ENCODE results near the gene ARHGEF19.

DNA sequence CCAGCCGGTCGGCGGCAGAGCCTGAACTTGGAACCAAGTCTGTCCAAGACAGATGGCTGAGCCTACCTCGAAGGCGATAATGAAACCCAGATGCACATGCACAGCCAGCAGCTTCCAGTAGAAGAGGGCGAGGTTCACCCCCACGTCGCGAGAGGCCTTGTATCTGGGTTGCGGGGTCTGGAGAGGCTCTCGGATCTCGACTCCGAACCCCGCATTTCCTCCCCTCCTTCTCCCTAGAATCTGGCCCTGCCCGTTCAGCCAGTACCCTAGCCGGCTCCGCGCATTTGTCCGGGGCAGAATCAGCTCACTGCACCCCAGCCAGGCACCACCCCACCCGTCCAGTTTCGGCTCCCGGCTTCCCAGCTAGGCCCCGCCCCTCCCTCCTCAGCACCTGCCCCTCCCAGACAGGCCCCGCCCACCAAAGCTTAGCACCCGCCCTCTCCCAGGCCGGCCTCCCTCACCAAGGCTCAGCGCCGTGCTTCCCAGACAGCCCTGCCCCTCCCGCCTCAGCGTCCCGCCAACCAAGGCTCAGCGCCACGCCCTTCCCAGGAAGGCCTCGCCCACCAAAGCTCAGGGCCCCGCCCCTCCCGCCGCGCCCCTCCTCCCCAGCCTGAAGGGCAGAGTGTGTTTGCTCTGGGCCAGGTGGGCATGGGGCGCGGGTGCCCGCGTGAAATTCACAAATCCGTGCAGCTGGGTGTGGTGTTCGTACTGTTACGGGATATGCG, 4.8 kb upstream of the ARHGEF19 start:
- no peak for TF ChIP-seq POLR2AphosphoS5 (IDR thresholded peaks at IDR 0.05; ENCODE audit: borderline replicate concordance, low read depth, low read length)
- TF ChIP-seq EZH2 (IDR thresholded peaks at IDR 0.05): no peak

All from SK-N-MC (cell line).